ENCODE measurements around the gene RRBP1.

RRBP1 gene

GRCh38 chr20:17634661-17635331, 47.2 kb downstream of the RRBP1 start:
- no peak for DNase-seq (ENCODE audit: low read depth)

- no peak for DNase-seq (ENCODE audit: low read depth)
Observed at GRCh38 chr20:17633850-17634500, 48.1 kb downstream of the RRBP1 start.

- DNase-seq (ENCODE audit: low read depth): no peak
Observed at GRCh38 chr20:17633221-17633849, 48.7 kb downstream of the RRBP1 start.

- no peak for DNase-seq (ENCODE audit: low read depth)
Observed at GRCh38 chr20:17631576-17632319, 50.3 kb downstream of the RRBP1 start.

GRCh38 chr20:17630806-17631195, 51.2 kb downstream of the RRBP1 start:
- no peak for DNase-seq (ENCODE audit: low read depth)

- DNase-seq (ENCODE audit: low read depth): no peak
Observed at GRCh38 chr20:17630151-17630805, 51.8 kb downstream of the RRBP1 start.

GRCh38 chr20:17629678-17630089, 52.4 kb downstream of the RRBP1 start:
- DNase-seq (ENCODE audit: low read depth): no peak

GRCh38 chr20:17629025-17629424, 53.0 kb downstream of the RRBP1 start:
- DNase-seq (ENCODE audit: low read depth): no peak

GRCh38 chr20:17628101-17628841, 53.8 kb downstream of the RRBP1 start:
- no peak for DNase-seq (ENCODE audit: low read depth)

- DNase-seq (ENCODE audit: low read depth): no peak
Observed at GRCh38 chr20:17627101-17627955, 54.7 kb downstream of the RRBP1 start.

- no peak for DNase-seq (ENCODE audit: low read depth)
Observed at GRCh38 chr20:17626217-17627007, 55.6 kb downstream of the RRBP1 start.

GRCh38 chr20:17625246-17626051, 56.6 kb downstream of the RRBP1 start:
- DNase-seq (ENCODE audit: low read depth): no peak

GRCh38 chr20:17624551-17625245, 57.3 kb downstream of the RRBP1 start:
- DNase-seq (ENCODE audit: low read depth): no peak

GRCh38 chr20:17624070-17624469, 58.0 kb downstream of the RRBP1 start:
- DNase-seq (ENCODE audit: low read depth): no peak

- no peak for DNase-seq (ENCODE audit: low read depth)
Observed at GRCh38 chr20:17622851-17623508, 59.1 kb downstream of the RRBP1 start.

- DNase-seq (ENCODE audit: low read depth): no peak
Observed at GRCh38 chr20:17622086-17622850, 59.8 kb downstream of the RRBP1 start.

Data from EH (cell line).